ENCODE data around the gene SPEN. TPM values are rescaled to one million over a fixed set of nuclear protein-coding genes. Genes with fewer than 3 reads are reported as not detected.

Gene SPEN
- total and polyA plus RNA-seq, 2 of the 13 experiments (the other 11 are each of a cell fraction or from before 2014, with no cell fraction given), result 4.8 to 14.0 TPM

- no peak for FAIRE-seq
- H3K27ac ChIP-seq (ENCODE audit: extremely low read length, insufficient read depth, low read length), result no peak overlapping the region
Measured at GRCh38 chr1:15900662-15901279, 53.3 kb downstream of the SPEN start.

More at GRCh38 chr1:15900662-15901279, 53.3 kb downstream of the SPEN start:
- Histone ChIP-seq H3K36me3 (replicated peaks in 1 of 2; ENCODE audit: control insufficient read depth in 1 of 2, insufficient read depth in 2 of 2, low read length in 2 of 2) (peaks cover 0 to 8% of the 10 kb centered on the region in 2 experiments; a peak in 3 of 5 replicates), H3K4me1 (ENCODE audit: insufficient read depth, low read length) (no peaks in the 10 kb centered on the region), H3K4me2 (ENCODE audit: low read depth, low read length) (no peak overlapping the region), H3K27me3 (ENCODE audit: control insufficient read depth in 1 of 2, insufficient read depth in 2 of 2, low read length in 2 of 2) (no peaks in the 10 kb centered on the region), H4K20me1 (ENCODE audit: insufficient read depth, low read length) (peaks cover 14% of the 10 kb centered on the region), H3K9me3 (ENCODE audit: low read length) (no peaks in the 10 kb centered on the region), H3K4me3 (replicated peaks in 1 of 3; ENCODE audit: insufficient read depth in 1 of 3, low read depth in 2 of 3, low read length in 3 of 3) (no peak overlapping the region), H3K9ac (ENCODE audit: insufficient read depth, low read depth, low read length) (no peak overlapping the region), H2AFZ (ENCODE audit: low read length) (no peak overlapping the region), H3K79me2 (ENCODE audit: insufficient read depth, low read length) (peaks cover 80% of the 10 kb centered on the region)
- TF ChIP-seq GFI1 (CRISPR knock-in tag; IDR thresholded peaks at IDR 0.05; ENCODE audit: borderline replicate concordance) (no peak), POLR2A (IDR thresholded peaks at IDR 0.05; ENCODE audit: insufficient read depth in 1 of 2, low read depth in 2 of 2, low read length in 2 of 2) (no peak), ZFP41 (CRISPR knock-in tag; IDR thresholded peaks at IDR 0.05; ENCODE audit: borderline replicate concordance) (no peak)
- TF ChIP-seq, protein P1, sequence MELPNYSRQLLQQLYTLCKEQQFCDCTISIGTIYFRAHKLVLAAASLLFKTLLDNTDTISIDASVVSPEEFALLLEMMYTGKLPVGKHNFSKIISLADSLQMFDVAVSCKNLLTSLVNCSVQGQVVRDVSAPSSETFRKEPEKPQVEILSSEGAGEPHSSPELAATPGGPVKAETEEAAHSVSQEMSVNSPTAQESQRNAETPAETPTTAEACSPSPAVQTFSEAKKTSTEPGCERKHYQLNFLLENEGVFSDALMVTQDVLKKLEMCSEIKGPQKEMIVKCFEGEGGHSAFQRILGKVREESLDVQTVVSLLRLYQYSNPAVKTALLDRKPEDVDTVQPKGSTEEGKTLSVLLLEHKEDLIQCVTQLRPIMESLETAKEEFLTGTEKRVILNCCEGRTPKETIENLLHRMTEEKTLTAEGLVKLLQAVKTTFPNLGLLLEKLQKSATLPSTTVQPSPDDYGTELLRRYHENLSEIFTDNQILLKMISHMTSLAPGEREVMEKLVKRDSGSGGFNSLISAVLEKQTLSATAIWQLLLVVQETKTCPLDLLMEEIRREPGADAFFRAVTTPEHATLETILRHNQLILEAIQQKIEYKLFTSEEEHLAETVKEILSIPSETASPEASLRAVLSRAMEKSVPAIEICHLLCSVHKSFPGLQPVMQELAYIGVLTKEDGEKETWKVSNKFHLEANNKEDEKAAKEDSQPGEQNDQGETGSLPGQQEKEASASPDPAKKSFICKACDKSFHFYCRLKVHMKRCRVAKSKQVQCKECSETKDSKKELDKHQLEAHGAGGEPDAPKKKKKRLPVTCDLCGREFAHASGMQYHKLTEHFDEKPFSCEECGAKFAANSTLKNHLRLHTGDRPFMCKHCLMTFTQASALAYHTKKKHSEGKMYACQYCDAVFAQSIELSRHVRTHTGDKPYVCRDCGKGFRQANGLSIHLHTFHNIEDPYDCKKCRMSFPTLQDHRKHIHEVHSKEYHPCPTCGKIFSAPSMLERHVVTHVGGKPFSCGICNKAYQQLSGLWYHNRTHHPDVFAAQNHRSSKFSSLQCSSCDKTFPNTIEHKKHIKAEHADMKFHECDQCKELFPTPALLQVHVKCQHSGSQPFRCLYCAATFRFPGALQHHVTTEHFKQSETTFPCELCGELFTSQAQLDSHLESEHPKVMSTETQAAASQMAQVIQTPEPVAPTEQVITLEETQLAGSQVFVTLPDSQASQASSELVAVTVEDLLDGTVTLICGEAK (IDR thresholded peaks at IDR 0.05), result no peak
- TF ChIP-seq, protein P1 (CRISPR knock-in tag; IDR thresholded peaks at IDR 0.05), result no peak
- ATAC-seq (no peak), DNase-seq (ENCODE audit: low spot score) (no peak)
- no TSS peak for BruUV-seq (replicated peaks)
- POLR2A ChIA-PET, result no interaction called here
- 92% methylated on average over 8 of the region's 8 CpGs for WGBS (ENCODE audit: low lambda C conversion rate)
- CTCF ChIA-PET (ENCODE audit: low intra/inter-chr PET ratio, low total read pairs), result no interaction called here
- in situ Hi-C loops (cut with HindIII; ENCODE audit: extremely low pct_ligation_motif_present, low pct_unique_long_range_greater_than_20kb), result no loop called here
- intact Hi-C loops (cut with micrococcal nuclease; ENCODE audit: unreplicated experiment), result no loop called here
